BLaER1 (cell line): Measurements from ENCODE around the gene LGALS9C.
"Not testable (repeated sequence)": the region's sequence is repeated elsewhere in the genome, so short reads cannot be mapped to it uniquely, and the experiment has no call there.

Experiments
- H3K27ac ChIP-seq: shearing (Covaris generic); formaldehyde crosslinking; 2 replicates; pipeline ENCODE4 v1.8.1; 2022
- H3K27me3 ChIP-seq: shearing (Covaris generic); formaldehyde crosslinking; 2 replicates; pipeline ENCODE4 v1.8.1; 2022
- H3K36me3 ChIP-seq: shearing (Covaris generic); formaldehyde crosslinking; 2 replicates; pipeline ENCODE4 v1.8.1; 2022
- H3K4me1 ChIP-seq: shearing (Covaris generic); formaldehyde crosslinking; 2 replicates; pipeline ENCODE4 v1.8.1; 2022
- H3K4me2 ChIP-seq: shearing (Covaris generic); formaldehyde crosslinking; 2 replicates; pipeline ENCODE4 v1.8.1; 2022
- H3K4me3 ChIP-seq: shearing (Covaris generic); formaldehyde crosslinking; 2 replicates; pipeline ENCODE4 v1.8.1; 2022
- H3K9ac ChIP-seq: shearing (Covaris generic); formaldehyde crosslinking; 2 replicates; pipeline ENCODE4 v1.8.1; 2022
- H3K9me3 ChIP-seq: shearing (Covaris generic); formaldehyde crosslinking; 2 replicates; pipeline ENCODE4 v1.8.1; 2022
- H4K20me1 ChIP-seq: shearing (Covaris generic); formaldehyde crosslinking; 2 replicates; pipeline ENCODE4 v1.8.1; 2022

LGALS9C gene

DNA sequence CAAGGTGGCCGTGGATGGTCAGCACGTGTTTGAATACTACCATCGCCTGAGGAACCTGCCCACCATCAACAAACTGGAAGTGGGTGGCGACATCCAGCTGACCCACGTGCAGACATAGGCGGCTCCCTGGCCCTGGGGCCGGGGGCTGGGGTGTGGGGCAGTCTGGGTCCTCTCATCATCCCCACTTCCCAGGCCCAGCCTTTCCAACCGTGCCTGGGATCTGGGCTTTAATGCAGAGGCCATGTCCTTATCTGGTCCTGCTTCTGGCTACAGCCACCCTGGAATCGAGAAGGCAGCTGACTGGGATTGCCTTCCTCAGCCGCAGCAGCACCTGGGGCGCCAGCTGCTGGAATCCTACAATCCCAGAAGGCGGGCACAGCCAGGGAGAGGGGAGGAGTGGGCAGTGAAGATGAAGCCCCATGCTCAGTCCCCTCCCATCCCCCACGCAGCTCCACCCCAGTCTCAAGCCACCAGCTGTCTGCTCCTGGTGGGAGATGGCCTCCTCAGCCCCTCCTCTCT lies 17.7 kb downstream of the LGALS9C start:
- not testable (repeated sequence) for H3K4me1 ChIP-seq, H3K4me3 ChIP-seq, H3K9me3 ChIP-seq, H4K20me1 ChIP-seq, H3K9ac ChIP-seq, H3K36me3 ChIP-seq, H3K4me2 ChIP-seq, H3K27ac ChIP-seq, H3K27me3 ChIP-seq

DNA sequence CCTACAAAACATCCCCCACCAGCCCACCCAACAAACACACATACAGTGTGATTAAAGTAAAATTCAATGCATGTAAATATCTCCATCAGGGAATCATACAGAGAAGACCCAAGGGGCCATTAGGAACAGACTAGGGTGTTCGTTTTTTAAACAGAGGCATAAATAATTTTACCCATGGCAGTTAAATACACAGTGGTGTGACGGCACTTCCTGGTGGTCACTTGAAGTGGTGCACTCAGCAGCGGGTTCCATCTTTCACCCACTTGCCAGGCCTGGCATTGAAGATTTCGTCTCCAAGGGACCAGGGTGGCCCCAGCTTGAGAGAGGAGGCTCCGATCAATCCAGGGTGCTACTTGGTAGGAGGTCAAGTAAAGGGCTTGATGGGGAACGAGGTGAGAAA lies 20.5 kb downstream of the LGALS9C start:
- H3K9me3 ChIP-seq, H3K4me3 ChIP-seq, H3K27ac ChIP-seq, H4K20me1 ChIP-seq, H3K27me3 ChIP-seq, H3K4me1 ChIP-seq, H3K4me2 ChIP-seq, H3K9ac ChIP-seq, H3K36me3 ChIP-seq: not testable (repeated sequence)

GRCh38 chr17:18499100-18499499 lies 22.5 kb downstream of the LGALS9C start:
- not testable (repeated sequence) for H3K4me3 ChIP-seq, H3K9me3 ChIP-seq, H3K4me1 ChIP-seq, H3K27ac ChIP-seq, H3K27me3 ChIP-seq, H4K20me1 ChIP-seq, H3K4me2 ChIP-seq, H3K36me3 ChIP-seq, H3K9ac ChIP-seq

DNA sequence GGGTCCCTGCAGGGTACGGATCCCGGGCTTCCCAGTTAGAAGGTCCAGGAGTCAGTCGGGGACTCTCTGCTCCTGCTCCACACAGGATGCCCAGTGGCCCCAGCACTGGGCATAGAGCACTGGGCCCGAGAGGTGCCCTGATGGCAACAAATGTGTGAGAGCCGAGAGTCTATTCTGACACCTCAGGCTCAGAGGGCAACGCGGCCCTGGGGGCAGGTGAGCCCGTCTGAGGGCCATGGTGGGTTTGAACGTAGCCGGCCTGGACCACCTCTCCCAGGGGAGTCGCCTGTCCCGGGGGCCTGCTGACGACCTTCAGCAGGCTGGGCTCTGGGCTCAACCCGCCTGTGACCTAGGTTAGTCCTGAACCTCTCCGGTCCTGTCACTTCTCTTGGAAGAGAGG lies 23.2 kb downstream of the LGALS9C start:
- not testable (repeated sequence) for H3K4me2 ChIP-seq, H3K27me3 ChIP-seq, H3K27ac ChIP-seq, H3K9ac ChIP-seq, H4K20me1 ChIP-seq, H3K4me3 ChIP-seq, H3K36me3 ChIP-seq, H3K9me3 ChIP-seq, H3K4me1 ChIP-seq

DNA sequence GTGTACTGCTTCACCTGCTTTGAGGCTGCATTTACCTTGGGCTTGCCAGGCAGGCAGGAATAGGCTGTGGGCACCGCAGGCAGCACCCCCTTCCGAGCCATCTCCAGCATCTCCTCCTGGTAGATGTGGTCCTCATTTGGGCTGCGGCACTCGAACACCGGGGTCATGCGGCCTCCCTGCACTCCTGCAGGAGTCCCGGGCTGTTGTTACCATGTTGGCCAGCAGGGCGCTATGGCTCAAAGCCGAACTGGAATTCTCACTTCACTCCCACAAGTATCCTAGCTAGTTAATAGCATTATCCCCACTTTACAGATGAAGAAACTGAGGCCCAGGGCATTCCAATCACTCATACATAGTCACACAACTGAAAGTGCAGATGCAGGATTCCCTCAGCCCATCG lies 23.7 kb downstream of the LGALS9C start:
- not testable (repeated sequence) for H3K36me3 ChIP-seq, H3K4me3 ChIP-seq, H3K4me2 ChIP-seq, H4K20me1 ChIP-seq, H3K9me3 ChIP-seq, H3K27me3 ChIP-seq, H3K4me1 ChIP-seq, H3K9ac ChIP-seq, H3K27ac ChIP-seq

- H3K4me1 ChIP-seq, H3K36me3 ChIP-seq, H3K4me3 ChIP-seq: not testable (repeated sequence)
Observed at GRCh38 chr17:18500816-18501215, 24.2 kb downstream of the LGALS9C start.

GRCh38 chr17:18503221-18503620 lies 26.6 kb downstream of the LGALS9C start:
- not testable (repeated sequence) for H3K36me3 ChIP-seq, H3K27me3 ChIP-seq, H3K9me3 ChIP-seq, H3K27ac ChIP-seq, H3K4me2 ChIP-seq, H3K9ac ChIP-seq, H4K20me1 ChIP-seq, H3K4me1 ChIP-seq, H3K4me3 ChIP-seq

More at GRCh38 chr17:18500816-18501215, 24.2 kb downstream of the LGALS9C start:
- not testable (repeated sequence) for H3K4me2 ChIP-seq, H3K27ac ChIP-seq, H3K27me3 ChIP-seq, H4K20me1 ChIP-seq, H3K9me3 ChIP-seq, H3K9ac ChIP-seq

DNA sequence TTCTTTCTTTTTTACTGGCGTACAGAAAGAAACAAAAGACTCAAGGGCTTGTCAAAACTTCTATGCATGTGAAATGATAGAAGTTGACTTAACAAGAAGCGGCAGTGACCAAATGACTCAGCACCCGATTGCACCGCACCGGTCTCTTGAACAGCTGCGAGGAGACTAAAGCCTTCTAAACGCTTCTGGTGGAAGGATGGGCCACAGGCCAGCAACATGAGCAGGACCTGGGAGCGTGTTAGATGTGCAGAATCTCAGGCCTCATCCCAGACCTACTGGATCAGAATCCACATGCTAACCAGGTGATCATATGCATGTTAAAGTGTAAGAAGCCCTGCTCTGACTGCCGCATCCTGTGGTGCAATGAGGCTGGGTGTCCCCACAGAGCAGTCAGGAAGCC lies 31.1 kb downstream of the LGALS9C start:
- not testable (repeated sequence) for H3K4me3 ChIP-seq, H3K36me3 ChIP-seq, H3K27me3 ChIP-seq, H3K9me3 ChIP-seq, H4K20me1 ChIP-seq, H3K4me2 ChIP-seq, H3K4me1 ChIP-seq, H3K27ac ChIP-seq, H3K9ac ChIP-seq

- H3K9me3 ChIP-seq, H3K4me3 ChIP-seq, H3K27me3 ChIP-seq, H3K36me3 ChIP-seq, H3K4me1 ChIP-seq, H4K20me1 ChIP-seq, H3K4me2 ChIP-seq, H3K9ac ChIP-seq, H3K27ac ChIP-seq: not testable (repeated sequence)
Observed at GRCh38 chr17:18508667-18509066, 32.1 kb downstream of the LGALS9C start.

DNA sequence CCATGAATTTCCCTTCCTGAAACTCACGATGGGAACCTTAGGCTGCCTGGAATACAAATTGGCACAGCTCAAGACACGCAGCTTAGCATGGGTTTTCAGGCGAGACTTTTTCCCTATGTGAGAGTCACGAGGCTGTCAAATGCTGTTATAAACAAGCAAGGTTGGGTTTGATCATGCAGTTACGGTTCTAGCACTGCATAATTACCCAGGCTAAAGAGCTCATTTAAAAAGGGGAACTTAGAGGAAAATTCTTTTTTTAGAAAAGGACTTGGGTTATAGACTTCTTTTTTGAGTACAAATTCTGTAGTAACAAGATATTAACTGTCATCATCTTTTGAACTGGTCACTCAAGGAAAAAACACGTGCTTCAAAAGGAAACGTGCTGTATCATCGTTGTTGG lies 44.5 kb downstream of the LGALS9C start:
- H4K20me1 ChIP-seq, H3K27ac ChIP-seq, H3K4me2 ChIP-seq, H3K36me3 ChIP-seq, H3K4me3 ChIP-seq, H3K4me1 ChIP-seq, H3K9ac ChIP-seq, H3K27me3 ChIP-seq, H3K9me3 ChIP-seq: not testable (repeated sequence)

GRCh38 chr17:18525015-18525414 lies 48.4 kb downstream of the LGALS9C start:
- not testable (repeated sequence) for H3K4me1 ChIP-seq, H3K27ac ChIP-seq, H3K9ac ChIP-seq, H3K27me3 ChIP-seq, H3K4me2 ChIP-seq, H3K36me3 ChIP-seq, H3K9me3 ChIP-seq, H4K20me1 ChIP-seq, H3K4me3 ChIP-seq

- not testable (repeated sequence) for H3K27me3 ChIP-seq, H3K27ac ChIP-seq, H3K9ac ChIP-seq, H3K9me3 ChIP-seq, H3K4me2 ChIP-seq, H3K36me3 ChIP-seq, H4K20me1 ChIP-seq, H3K4me3 ChIP-seq, H3K4me1 ChIP-seq
Observed at GRCh38 chr17:18526168-18526800, 49.7 kb downstream of the LGALS9C start.

DNA sequence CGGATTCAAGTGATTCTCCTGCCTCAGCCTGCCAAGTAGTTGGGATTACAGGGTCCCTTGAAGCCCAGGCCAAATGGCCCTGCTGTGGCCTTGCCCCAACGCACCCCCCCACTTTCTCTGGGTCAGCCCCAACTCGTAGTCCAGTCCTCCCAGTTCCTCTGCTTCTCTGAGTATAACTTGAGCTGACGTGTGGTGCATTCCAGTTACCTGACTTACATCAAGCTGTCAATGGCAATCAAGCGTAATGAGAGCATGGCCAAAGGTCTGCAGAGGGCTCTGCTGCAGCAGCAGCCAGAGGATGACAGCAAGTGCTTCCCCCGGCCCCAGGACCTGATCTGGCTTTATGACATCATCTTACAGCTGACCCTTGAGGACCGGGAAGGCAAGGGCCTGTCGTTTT lies 50.8 kb downstream of the LGALS9C start:
- not testable (repeated sequence) for H3K27me3 ChIP-seq, H3K4me1 ChIP-seq, H3K4me3 ChIP-seq, H3K27ac ChIP-seq, H3K4me2 ChIP-seq, H3K36me3 ChIP-seq, H3K9me3 ChIP-seq, H4K20me1 ChIP-seq, H3K9ac ChIP-seq

DNA sequence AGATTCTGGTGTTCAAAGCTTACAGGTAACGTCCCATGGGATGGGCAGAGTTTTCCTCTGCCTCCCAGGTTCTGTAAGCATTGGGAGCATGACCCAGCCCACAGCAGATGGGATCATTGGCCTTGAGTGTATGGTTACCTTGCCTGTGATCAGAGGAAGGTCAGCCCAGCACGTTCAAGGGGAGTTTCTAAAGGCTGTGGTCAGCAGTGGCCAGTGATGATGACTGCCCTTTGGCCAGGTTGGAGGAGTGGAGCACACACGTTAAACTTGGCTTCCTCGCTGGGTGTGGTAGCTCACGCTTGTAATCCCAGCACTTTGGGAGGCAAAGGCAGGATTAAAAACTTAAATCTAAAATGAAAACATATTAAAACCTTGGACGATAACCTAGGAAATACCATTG lies 51.8 kb downstream of the LGALS9C start:
- not testable (repeated sequence) for H3K36me3 ChIP-seq, H3K4me3 ChIP-seq, H3K27ac ChIP-seq, H3K4me1 ChIP-seq, H3K9ac ChIP-seq, H4K20me1 ChIP-seq, H3K9me3 ChIP-seq, H3K27me3 ChIP-seq, H3K4me2 ChIP-seq

- H3K36me3 ChIP-seq, H3K4me3 ChIP-seq, H3K27me3 ChIP-seq, H3K9me3 ChIP-seq, H3K9ac ChIP-seq, H4K20me1 ChIP-seq, H3K4me1 ChIP-seq, H3K4me2 ChIP-seq, H3K27ac ChIP-seq: not testable (repeated sequence)
Observed at GRCh38 chr17:18528899-18529500, 52.4 kb downstream of the LGALS9C start.
